HCT116 (cell line): ENCODE data around the gene PDE6H. TPM values are rescaled to one million over a fixed set of nuclear protein-coding genes. Genes with fewer than 3 reads are reported as not detected.

ENCODE experiments used
- ATAC-seq: fragments of 200-7000 bp; cut with Tn5 transposase; 2 replicates; pipeline ENCODE4 v1.9.1; 2020; ENCODE audit warnings: mild to moderate bottlenecking, moderate library complexity
- BruUV-seq: library from RNA; stranded (reverse); fragments of 400-500 nt; replicated peaks from 2 replicates; lab custom pipeline; 2021; lab: Mats Ljungman, UMichigan
- CTCF ChIA-PET: fragments of 300-600 bp; sonication (Branson Sonifier 250); formaldehyde crosslinking; loops from one replicate; lab custom pipeline; 2021; ENCODE audit warnings: antibody characterized with exemption; lab: Charles Lee
- POLR2A ChIA-PET: fragments of 300-600, 350-600 bp; sonication (Branson Sonifier 250); formaldehyde crosslinking; loops from one replicate; lab custom pipeline; 2021; ENCODE audit warnings: antibody characterized with exemption; lab: Charles Lee
- RAD21 ChIA-PET, 2 experiments: fragments of 300-600 bp; sonication (Branson Sonifier 250); formaldehyde crosslinking; loops; one replicate each; lab custom pipeline; 2023; ENCODE audit warnings: low total read pairs in 2 of 2; ENCODE audit not compliant: uncharacterized antibody in 2 of 2, unreplicated experiment in 2 of 2, low non-redundant PET in 1 of 2; lab: Charles Lee
- DNase-seq: peaks from one replicate; pipeline ENCODE4 v3.0.0-alpha.2; 2010; ENCODE audit warnings: low read depth, low spot score
- H2AFZ ChIP-seq: fragments of 200-600 bp; shearing (Covaris generic), sonication (generic); 2 replicates; pipeline ENCODE4 v1.6.1; 2017; ENCODE audit warnings: low read depth, mixed run types, mixed read lengths, antibody characterized with exemption, low read length; ENCODE audit not compliant: poor library complexity, severe bottlenecking
- H3K27ac ChIP-seq: 2 replicates; pipeline ENCODE4 v1.5.1; 2012; ENCODE audit warnings: low read depth, low read length
- H3K27me3 ChIP-seq: fragments of 200-600 bp; sonication (generic); 2 replicates; pipeline ENCODE4 v1.6.1; 2016; ENCODE audit warnings: mixed run types, low read length, mixed read lengths; ENCODE audit not compliant: insufficient read depth
- H3K36me3 ChIP-seq, 2 experiments: fragments of 200-500 bp in 1 of 2; fragments of 200-600 bp in 1 of 2; sonication (Bioruptor generic) in 1 of 2; sonication (generic) in 1 of 2; 2 replicates each; pipeline versions ENCODE4 v1.5.1 to v1.6.1; 2014 to 2016; ENCODE audit warnings: low read length in 2 of 2, inconsistent platforms in 1 of 2, mixed read lengths in 1 of 2, mixed run types in 1 of 2; ENCODE audit not compliant: insufficient read depth in 2 of 2, control insufficient read depth in 1 of 2
- H3K4me1 ChIP-seq, 2 experiments: fragments of 200-600 bp in 1 of 2; sonication (generic) in 1 of 2; 2 replicates each; pipeline versions ENCODE4 v1.5.1 to v1.6.1; 2012 to 2017; ENCODE audit warnings: low read length in 2 of 2, inconsistent platforms in 1 of 2, mild to moderate bottlenecking in 1 of 2, mixed read lengths in 1 of 2, mixed run types in 1 of 2, moderate library complexity in 1 of 2; ENCODE audit not compliant: insufficient read depth in 2 of 2, control insufficient read depth in 1 of 2
- H3K4me2 ChIP-seq: fragments of 200-600 bp; sonication (generic); 2 replicates; pipeline ENCODE4 v1.6.1; 2017; ENCODE audit warnings: mixed run types, low read length, mixed read lengths
- H3K4me3 ChIP-seq, 2 experiments: fragments of 200-600 bp in 1 of 2; sonication (generic) in 1 of 2; replicated peaks in 1 of 2; 2 replicates each; pipeline ENCODE4 v1.5.1; 2011 to 2016; ENCODE audit warnings: low read length in 2 of 2, control low read depth in 1 of 2, low read depth in 1 of 2, mild to moderate bottlenecking in 1 of 2, mixed read lengths in 1 of 2, mixed run types in 1 of 2
- H3K79me2 ChIP-seq: fragments of 200-600 bp; sonication (generic); 2 replicates; pipeline ENCODE4 v1.6.1; 2017; ENCODE audit warnings: mild to moderate bottlenecking, mixed run types, low read length, moderate library complexity, mixed read lengths; ENCODE audit not compliant: insufficient read depth
- H3K9ac ChIP-seq: fragments of 200-600 bp; sonication (generic); 2 replicates; pipeline ENCODE4 v1.6.1; 2016; ENCODE audit warnings: low read length, mixed read lengths
- H3K9me2 ChIP-seq: fragments of 200-600 bp; sonication (generic), shearing (Covaris generic); 2 replicates; pipeline ENCODE4 v1.6.1; 2017; ENCODE audit warnings: mixed run types, mild to moderate bottlenecking, moderate library complexity; ENCODE audit not compliant: insufficient read depth
- H3K9me3 ChIP-seq, 2 experiments: fragments of 200-500 bp in 1 of 2; fragments of 200-600 bp in 1 of 2; sonication (Bioruptor generic) in 1 of 2; sonication (generic) in 1 of 2; 2 replicates each; pipeline ENCODE4 v1.6.1; 2014 to 2017; ENCODE audit warnings: low read length in 2 of 2, mixed read lengths in 2 of 2, inconsistent platforms in 1 of 2, low read depth in 1 of 2, mild to moderate bottlenecking in 1 of 2, mixed run types in 1 of 2, moderate library complexity in 1 of 2; ENCODE audit not compliant: control insufficient read depth in 1 of 2, insufficient read depth in 1 of 2
- H4K20me1 ChIP-seq: fragments of 200-600 bp; sonication (generic), shearing (Covaris generic); 2 replicates; pipeline ENCODE4 v1.6.1; 2017; ENCODE audit warnings: mixed run types, mild to moderate bottlenecking, moderate library complexity; ENCODE audit not compliant: insufficient read depth
- ATF3 ChIP-seq: IDR thresholded peaks from 2 replicates; pipeline ENCODE4 v1.6.1; 2012
- EGR1 ChIP-seq: IDR thresholded peaks from 2 replicates; pipeline ENCODE4 v1.6.1; 2012; ENCODE audit warnings: low read depth
- POLR2AphosphoS5 ChIP-seq: IDR thresholded peaks from 2 replicates; pipeline ENCODE4 v1.6.1; 2011; ENCODE audit warnings: mild to moderate bottlenecking, low read depth, low read length, moderate library complexity
- TCF7L2 ChIP-seq: IDR thresholded peaks from 2 replicates; pipeline ENCODE4 v1.7.0; 2011; ENCODE audit warnings: borderline replicate concordance, inconsistent platforms; ENCODE audit not compliant: insufficient read depth, insufficient read length; ENCODE audit errors: extremely low read depth
- intact Hi-C: fragments of 100-400 bp; cut with micrococcal nuclease; formaldehyde crosslinking; loops from 2 replicates; pipeline ENCODE4 v1.10.0; 2022
- total RNA-seq: library from RNA; stranded (reverse); gene quantifications from one replicate; pipeline ENCODE4 v1.2.1, GENCODE V29; 2021; ENCODE audit not compliant: unreplicated experiment

PDE6H gene
- total RNA-seq, 1 experiment from 2014 or later, result not detected

- no peak for TF ChIP-seq EGR1
- no peak for TF ChIP-seq ATF3
Observed at GRCh38 chr12:14999021-14999694, 26.3 kb downstream of the PDE6H start (continued).

GRCh38 chr12:14999695-15000365 lies 27.0 kb downstream of the PDE6H start:
- no TSS peak for BruUV-seq
- ChIA-PET POLR2A (interaction anchor here (1.7 kb wide), 1 partner anchor 196 kb away, joined by 4 read pairs; the partner anchor contains the start of genes C12orf60 and WBP11), RAD21 (no interaction called here), CTCF (interaction anchor here (0.6 kb wide), 1 partner anchor 528 kb away, joined by 4 read pairs; no protein-coding TSS in a partner anchor)
- H3K9ac ChIP-seq, result no peak overlapping the region
- no peaks in the 10 kb centered on the region for H3K36me3 ChIP-seq
- H3K79me2 ChIP-seq, result no peaks in the 10 kb centered on the region
- H4K20me1 ChIP-seq, result no peaks in the 10 kb centered on the region
- H3K27me3 ChIP-seq, result peaks cover 47% of the 10 kb centered on the region
- no peak overlapping the region for H3K4me2 ChIP-seq
- intact Hi-C loops, result loop anchor here (10.0 kb wide), 1 partner anchor 815 kb away; no protein-coding TSS in a partner anchor
- no peak overlapping the region for H3K4me3 ChIP-seq
- H3K9me3 ChIP-seq, result no peaks in the 10 kb centered on the region
- no peak overlapping the region for H3K27ac ChIP-seq
- TF ChIP-seq EGR1 (no peak), TCF7L2 (no peak), ATF3 (no peak), POLR2AphosphoS5 (no peak)
- DNase-seq, result no peak
- no peaks in the 10 kb centered on the region for H3K4me1 ChIP-seq
- no peaks in the 10 kb centered on the region for H3K9me2 ChIP-seq
- no peak overlapping the region for H2AFZ ChIP-seq
- no peak for ATAC-seq
